GM19468 (cell line): ENCODE data around the gene GIPC2.
"Not testable (repeated sequence)": the region's sequence is repeated elsewhere in the genome, so short reads cannot be mapped to it uniquely, and the experiment has no call there.

Experiments
- ATAC-seq: cut with Tn5 transposase; IDR thresholded peaks from one replicate; pipeline ENCODE4 v1.9.1; 2021; ENCODE audit warnings: mild to moderate bottlenecking, moderate library complexity, moderate number of reproducible peaks; ENCODE audit not compliant: unreplicated experiment; ENCODE audit errors: extremely low read depth

The GIPC2 gene

GRCh38 chr1:78091215-78091813 is 45.5 kb downstream of the GIPC2 start:
- no peak for ATAC-seq

DNA sequence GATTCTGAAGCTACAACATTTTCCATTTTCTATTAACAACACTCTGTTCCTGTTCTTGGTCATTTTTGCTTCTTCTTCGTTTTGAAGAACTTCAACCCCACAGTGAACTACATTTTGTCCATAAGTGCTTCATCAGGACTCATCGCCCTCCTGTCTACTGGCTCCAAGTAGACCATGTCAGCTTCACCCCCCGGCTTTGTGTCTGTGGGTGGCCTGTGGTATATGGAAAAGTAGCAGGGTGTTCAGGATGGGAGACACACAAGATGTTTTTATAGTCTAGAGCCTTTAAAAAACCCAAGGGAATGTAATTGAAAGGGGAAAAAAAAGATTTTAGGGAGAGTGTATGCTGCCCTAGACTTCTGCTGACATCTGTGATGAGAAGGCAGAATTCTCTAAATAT is 46.1 kb downstream of the GIPC2 start:
- ATAC-seq, result no peak

- ATAC-seq, result no peak
These were observed 46.9 kb downstream of the GIPC2 start for GRCh38 chr1:78092643-78093042.

GRCh38 chr1:78093560-78093959 is 47.8 kb downstream of the GIPC2 start:
- ATAC-seq, result no peak

- ATAC-seq, result no peak
These were observed 48.9 kb downstream of the GIPC2 start for GRCh38 chr1:78094639-78095038.

- no peak for ATAC-seq
These were observed 49.8 kb downstream of the GIPC2 start for GRCh38 chr1:78095593-78095992.

DNA sequence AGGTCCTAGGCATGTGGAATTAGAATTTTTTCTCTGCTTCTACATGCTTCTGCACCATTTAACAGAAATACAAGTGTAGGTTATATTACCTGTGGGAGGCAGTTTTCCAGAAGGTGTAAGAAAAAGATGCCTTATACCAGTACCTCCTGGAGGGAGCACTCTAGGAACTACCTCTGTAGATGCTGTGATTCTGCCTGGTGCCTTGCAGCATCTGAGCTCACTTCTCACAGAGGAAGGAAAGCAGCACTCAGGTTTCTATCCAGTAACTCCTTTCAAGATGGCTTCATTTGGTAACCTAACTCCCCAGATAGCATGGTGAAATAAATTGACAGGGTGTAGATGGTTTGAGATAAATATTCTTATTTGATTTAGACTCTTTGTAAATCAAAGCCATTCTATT is 50.3 kb downstream of the GIPC2 start:
- ATAC-seq, result no peak

DNA sequence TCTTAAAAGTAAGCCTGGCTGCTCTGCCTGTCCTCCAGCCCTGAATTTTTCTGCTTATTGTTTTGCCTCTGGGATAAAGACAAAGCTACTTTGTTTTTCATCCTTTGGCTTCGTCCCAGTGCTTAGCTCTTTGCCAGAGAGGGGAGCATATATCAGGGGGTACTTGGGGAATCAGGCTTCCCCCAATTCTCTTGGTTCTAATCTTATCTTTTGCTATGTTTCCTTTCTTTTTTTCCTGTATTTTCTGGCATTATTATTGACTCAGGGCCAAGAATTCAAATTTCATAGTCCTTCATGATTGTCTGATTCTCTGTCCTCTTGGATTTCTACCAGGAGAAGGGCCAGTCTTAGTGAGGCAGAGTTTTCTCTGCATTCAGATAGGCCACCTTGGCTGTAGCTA is 51.2 kb downstream of the GIPC2 start:
- no peak for ATAC-seq

- ATAC-seq, result no peak
These were observed 55.3 kb downstream of the GIPC2 start for GRCh38 chr1:78101051-78101450.

DNA sequence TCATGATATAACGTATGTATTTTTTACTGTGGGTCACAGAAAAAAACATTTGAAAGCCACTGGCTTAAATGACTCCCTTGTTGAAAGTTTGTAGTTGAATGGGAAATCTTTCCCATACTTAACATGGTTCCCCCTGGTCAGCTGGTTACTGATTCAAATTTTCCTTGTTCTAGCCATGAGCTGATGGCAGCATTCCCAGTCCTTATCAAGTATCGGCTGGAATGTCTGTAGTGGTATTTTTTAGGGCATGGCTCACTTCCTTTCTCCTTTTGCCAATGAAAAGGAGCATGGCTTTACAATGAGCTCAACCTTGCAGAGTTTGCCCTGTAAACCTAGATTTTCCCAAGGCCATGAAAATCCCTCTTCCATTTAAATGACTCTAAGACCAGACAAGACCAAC is 55.7 kb downstream of the GIPC2 start:
- no peak for ATAC-seq

DNA sequence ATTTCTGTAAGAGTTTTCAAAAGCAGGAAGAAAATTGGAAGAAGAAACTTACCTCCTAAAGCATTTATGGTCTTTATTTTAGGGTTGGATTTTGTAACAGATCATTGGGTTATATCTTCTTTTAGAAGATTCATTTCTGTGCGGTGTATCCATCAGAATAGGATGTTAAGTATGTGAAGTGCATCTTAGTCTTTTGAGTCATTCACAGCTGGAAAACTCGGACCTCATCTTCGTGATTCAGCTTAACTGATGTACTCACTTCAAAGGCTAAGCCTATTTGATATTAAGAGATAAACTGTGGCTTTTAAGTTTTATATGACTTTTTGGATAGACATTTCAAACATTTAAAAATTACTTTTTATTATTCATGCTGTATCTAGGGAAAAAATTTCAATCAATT is 56.3 kb downstream of the GIPC2 start:
- ATAC-seq, result no peak

DNA sequence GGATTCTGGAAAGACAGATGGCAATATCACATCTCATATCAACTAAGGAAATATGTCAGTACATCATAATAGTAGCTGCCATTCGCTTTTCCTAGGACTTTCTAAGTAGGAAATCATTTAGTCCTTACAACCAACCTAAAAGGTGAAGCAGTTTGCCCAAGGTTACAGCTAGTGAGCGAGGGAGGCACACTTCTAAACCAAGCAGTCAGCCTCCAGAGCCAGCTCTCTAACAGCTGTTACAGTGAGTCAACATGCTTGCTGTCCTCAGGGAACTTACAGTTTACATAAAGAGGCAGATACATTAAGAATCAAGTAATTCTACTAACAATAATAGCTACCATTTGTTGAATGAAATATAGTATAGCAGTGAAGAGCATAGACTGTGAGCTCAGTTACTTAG is 57.1 kb downstream of the GIPC2 start:
- ATAC-seq, result no peak

DNA sequence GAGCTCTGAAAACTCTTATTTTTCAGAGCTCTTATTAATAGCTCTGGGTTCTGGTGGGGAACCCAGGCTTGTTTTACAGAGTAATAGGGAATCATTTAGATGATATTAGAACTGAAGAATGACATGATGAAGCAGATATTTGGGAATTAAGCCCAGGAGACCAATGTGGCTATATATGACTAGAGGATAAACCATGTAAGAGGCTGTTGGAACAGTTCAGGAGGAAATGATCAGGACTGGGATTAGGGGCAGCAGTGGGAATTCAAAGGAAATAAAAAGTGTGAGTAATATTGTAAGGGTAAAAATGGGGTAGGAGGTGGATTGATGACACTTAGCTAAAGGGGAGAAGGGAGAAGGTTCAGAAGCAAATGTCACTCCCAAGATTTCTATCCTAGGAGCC is 58.6 kb downstream of the GIPC2 start:
- ATAC-seq, result no peak

GRCh38 chr1:78109659-78110058 is 63.9 kb downstream of the GIPC2 start:
- not testable (repeated sequence) for ATAC-seq

- ATAC-seq, result no peak
These were observed 67.6 kb downstream of the GIPC2 start for GRCh38 chr1:78113156-78113916.

DNA sequence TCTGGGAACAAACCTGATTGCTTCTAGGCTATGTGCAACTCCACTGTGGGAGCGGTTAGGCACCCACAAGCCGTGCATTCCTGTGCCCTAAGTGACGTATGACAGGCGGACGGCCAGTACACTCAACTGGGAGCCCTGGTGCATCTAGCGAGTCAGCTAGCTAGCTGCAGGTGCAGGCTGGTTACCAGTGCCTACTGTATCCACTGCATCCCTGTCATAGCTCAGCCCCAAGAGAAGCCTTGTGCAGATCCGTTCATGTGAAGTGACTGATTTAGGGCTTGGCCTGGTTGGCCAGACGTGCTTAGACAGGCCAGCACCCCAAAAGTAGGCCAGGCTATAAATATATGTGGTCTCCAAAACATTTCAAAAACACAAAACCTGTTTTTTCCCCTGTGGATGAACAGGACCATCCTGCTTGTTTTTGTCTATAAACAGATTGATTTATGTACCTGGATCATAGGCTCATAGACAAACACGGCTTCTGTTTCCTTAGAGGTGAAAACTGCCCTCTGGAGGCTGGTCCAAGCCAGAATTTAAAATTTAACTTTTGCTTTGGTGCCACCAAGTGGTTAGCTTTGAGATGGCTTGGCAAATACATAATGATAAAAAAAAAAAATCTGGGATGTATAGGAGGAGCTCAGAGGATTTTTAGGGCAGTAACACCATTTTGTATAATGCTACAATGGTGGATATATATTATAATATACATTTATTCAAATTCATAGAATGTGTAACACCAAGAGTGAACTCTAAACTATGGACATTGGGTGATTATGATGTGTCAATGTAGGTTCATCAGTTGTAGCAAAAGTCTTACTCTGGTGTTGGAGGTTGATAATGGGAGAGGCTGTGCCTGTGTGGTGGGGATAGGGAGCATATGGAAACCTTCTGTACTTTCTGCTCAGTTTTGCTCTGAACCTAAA is 68.5 kb downstream of the GIPC2 start:
- ATAC-seq, result no peak

GRCh38 chr1:78120485-78120884 is 74.7 kb downstream of the GIPC2 start:
- not testable (repeated sequence) for ATAC-seq

DNA sequence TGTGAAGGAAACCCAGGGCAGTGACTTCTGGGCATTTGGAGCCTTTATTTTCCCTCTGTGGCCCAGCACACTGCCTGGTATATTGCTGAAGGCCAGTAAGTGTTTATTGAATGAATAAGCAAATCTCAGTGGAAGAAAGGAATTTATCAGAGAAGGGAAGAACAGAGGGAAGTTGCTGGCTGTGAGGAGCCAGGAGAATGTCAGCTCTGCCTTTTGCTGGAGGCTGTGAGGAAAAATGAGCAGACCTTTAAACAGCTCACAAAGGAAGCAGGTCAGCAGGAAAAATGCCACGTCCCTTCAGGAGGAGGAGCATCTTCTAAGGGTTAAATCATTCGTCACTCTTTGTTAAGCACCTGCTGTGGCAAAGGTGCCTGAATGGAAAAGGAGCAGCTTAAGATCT is 75.9 kb downstream of the GIPC2 start:
- no peak for ATAC-seq

DNA sequence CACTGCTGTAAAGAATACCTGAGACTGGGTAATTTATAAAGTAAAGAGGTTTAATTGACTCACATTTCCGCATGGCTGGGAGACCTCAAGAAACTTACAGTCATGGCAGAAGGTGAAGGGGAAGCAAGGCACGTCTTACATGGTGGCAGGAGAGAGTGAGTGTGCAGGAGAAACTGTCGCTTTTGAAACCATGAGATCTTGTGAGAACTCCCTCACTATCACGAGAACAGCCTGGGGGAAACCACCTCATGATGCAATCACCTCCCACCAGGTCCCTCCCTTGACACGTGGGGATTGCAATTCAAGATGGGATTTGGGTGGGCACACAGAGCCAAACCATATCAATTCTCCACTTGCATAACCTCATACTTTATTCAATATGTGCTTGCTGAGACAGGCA is 76.6 kb downstream of the GIPC2 start:
- no peak for ATAC-seq

- ATAC-seq, result no peak
These were observed 80.7 kb downstream of the GIPC2 start for GRCh38 chr1:78126506-78126905.
